T-cell (primary cell): Measurements from ENCODE around the gene CACNG4. TPM values are rescaled to one million over a fixed set of nuclear protein-coding genes. Genes with fewer than 3 reads are reported as not detected.

Experiments
- ATAC-seq, 4 experiments: fragments of 200-7000 bp in 3 of 4; fragments of 150-1000 bp in 1 of 4; cut with Tn5 transposase; replicated peaks in 1 of 4; 1 replicate in 3 of 4; 2 replicates in 1 of 4; pipeline ENCODE4 v1.10.0; 2021; ENCODE audit warnings: moderate library complexity in 3 of 4, mild to moderate bottlenecking in 2 of 4, moderate number of reproducible peaks in 1 of 4
- CTCF ChIA-PET, 2 donors: fragments of 300-600 bp; sonication (Branson Sonifier 250); formaldehyde crosslinking; loops; one replicate each; lab custom pipeline; 2022; ENCODE audit warnings: antibody characterized with exemption in 2 of 2; lab: Charles Lee
- POLR2A ChIA-PET, 2 donors: fragments of 300-600 bp; sonication (Branson Sonifier 250); formaldehyde crosslinking; loops; one replicate each; lab custom pipeline; 2022; ENCODE audit warnings: antibody characterized with exemption in 2 of 2; lab: Charles Lee
- DNase-seq, 35 experiments: peaks; one replicate each; pipeline versions ENCODE4 v3.0.0 to v3.0.0-alpha.2; 2013 to 2023
- H3K27ac ChIP-seq: one replicate; pipeline ENCODE4 v1.5.1; 2013; ENCODE audit warnings: low read length
- H3K27me3 ChIP-seq, 2 experiments: replicated peaks in 1 of 2; 1 replicate in 1 of 2; 2 replicates in 1 of 2; pipeline versions ENCODE4 v1.6.1 to v1.7.0; 2013; ENCODE audit warnings: low read length in 1 of 2, mixed read lengths in 1 of 2; ENCODE audit not compliant: control insufficient read depth in 2 of 2, insufficient read depth in 2 of 2; ENCODE audit errors: extremely low read depth in 1 of 2
- H3K36me3 ChIP-seq, 2 donors: 1 replicate in 1 of 2; 2 replicates in 1 of 2; pipeline versions ENCODE4 v1.6.1 to v1.7.0; 2013; ENCODE audit warnings: low read length in 1 of 2; ENCODE audit not compliant: control insufficient read depth in 2 of 2, insufficient read depth in 1 of 2; ENCODE audit errors: extremely low read depth in 1 of 2
- H3K4me1 ChIP-seq, 2 experiments: 1 replicate in 1 of 2; 2 replicates in 1 of 2; pipeline versions ENCODE4 v1.6.1 to v1.7.0; 2013; ENCODE audit warnings: low read length in 2 of 2, mixed read lengths in 1 of 2; ENCODE audit not compliant: insufficient read depth in 2 of 2, control insufficient read depth in 1 of 2; ENCODE audit errors: extremely low read depth in 1 of 2
- H3K4me3 ChIP-seq, 2 donors: 1 replicate in 1 of 2; 2 replicates in 1 of 2; pipeline versions ENCODE4 v1.5.1 to v1.7.0; 2013; ENCODE audit warnings: mild to moderate bottlenecking in 2 of 2, low read length in 1 of 2, moderate library complexity in 1 of 2; ENCODE audit not compliant: control insufficient read depth in 1 of 2; ENCODE audit errors: extremely low read depth in 1 of 2
- H3K9me3 ChIP-seq: 2 replicates; pipeline ENCODE4 v1.7.0; 2013
- H3K27ac Mint-ChIP-seq, 2 donors: one replicate each; pipeline ENCODE4 v1.8.0; 2020 to 2021; ENCODE audit warnings: mild to moderate bottlenecking in 2 of 2, mixed read lengths in 2 of 2
- H3K27me3 Mint-ChIP-seq, 2 donors: one replicate each; pipeline ENCODE4 v1.8.0; 2021 to 2022; ENCODE audit warnings: mixed read lengths in 2 of 2
- H3K36me3 Mint-ChIP-seq: one replicate; pipeline ENCODE4 v1.8.0; 2021; ENCODE audit warnings: mixed read lengths
- H3K4me1 Mint-ChIP-seq, 3 donors: one replicate each; pipeline ENCODE4 v1.8.0; 2020 to 2022; ENCODE audit warnings: mixed read lengths in 3 of 3, mild to moderate bottlenecking in 1 of 3
- H3K4me3 Mint-ChIP-seq, 3 donors: one replicate each; pipeline ENCODE4 v1.8.0; 2020 to 2022; ENCODE audit warnings: mild to moderate bottlenecking in 3 of 3, mixed read lengths in 3 of 3, moderate library complexity in 3 of 3
- H3K9me3 Mint-ChIP-seq, 3 donors: one replicate each; pipeline ENCODE4 v1.8.0; 2020 to 2022; ENCODE audit warnings: mixed read lengths in 3 of 3
- WGBS: methylation state at CpG from one replicate; pipeline ENCODE4 v1.1.5; 2013; ENCODE audit warnings: missing lambda C conversion rate; ENCODE audit not compliant: insufficient coverage; 5-methylcytosine and 5-hydroxymethylcytosine counted together
- total RNA-seq, 35 experiments: library from RNA in 6 of 35; stranded (reverse) in 6 of 35; fragments of 120-200 nt in 1 of 35; gene quantifications; one replicate each; pipeline versions ENCODE4 v1.2.1 to v1.2.4 and lab custom pipeline; 2013 to 2026

The CACNG4 gene
- total RNA-seq, 5 donors from 2014 or later (not counting 1 experiment from before 2014, with no cell fraction given), result 0.06 to 0.20 (median 0.13) TPM; not detected in 2

DNA sequence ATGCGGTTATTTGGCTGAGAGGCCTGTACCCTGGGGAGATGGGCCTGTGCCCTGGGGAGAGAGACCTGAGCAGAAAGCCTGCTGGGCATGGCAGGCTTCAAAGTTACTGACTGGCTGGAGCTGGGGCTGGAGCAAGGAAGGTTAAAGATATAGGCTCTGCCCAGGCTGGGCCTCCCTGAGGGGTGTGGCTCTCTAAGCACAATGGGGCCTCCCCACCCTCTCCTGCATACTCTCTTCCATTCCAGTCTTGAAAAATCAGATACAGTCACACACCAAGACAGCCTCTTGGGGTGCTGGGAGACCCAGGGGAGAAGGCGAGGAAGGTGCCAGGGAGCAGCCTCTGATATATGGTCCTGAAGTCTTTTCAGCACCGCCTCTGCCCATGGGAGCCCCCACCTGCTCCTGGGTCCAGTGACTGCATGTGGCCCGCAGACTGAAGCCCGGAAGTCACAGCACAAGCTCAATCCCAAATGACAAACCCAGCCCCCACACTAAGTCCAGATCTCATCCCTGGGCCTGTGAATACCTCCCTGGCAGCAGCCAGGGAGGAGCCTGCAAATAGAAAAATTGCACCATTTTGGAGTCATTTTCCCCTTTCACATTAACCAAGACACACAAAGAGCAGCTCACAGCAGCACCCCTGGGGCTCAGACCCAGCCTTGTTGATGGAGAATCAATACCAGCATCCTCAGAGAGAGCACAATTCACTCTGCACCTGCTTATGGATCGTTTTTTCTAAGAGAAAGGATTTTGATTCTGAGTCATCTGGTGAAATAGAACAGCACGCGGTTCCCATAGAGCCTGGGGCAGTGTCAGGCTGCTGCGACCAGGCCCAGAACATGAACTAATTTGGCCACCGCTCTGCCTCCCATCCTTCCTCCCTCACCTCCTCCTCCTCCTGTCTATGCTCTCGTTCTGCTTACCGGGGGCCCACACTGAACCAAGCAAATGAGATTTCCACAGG lies 54.2 kb downstream of the CACNG4 start:
- H3K9me3 Mint-ChIP-seq, result no peaks in the 10 kb centered on the region
- DNase-seq, result no peak
- POLR2A ChIA-PET, result no interaction called here
- H3K4me3 Mint-ChIP-seq, result no peak overlapping the region
- Histone ChIP-seq H3K27me3 (peaks cover 0 to 20% of the 10 kb centered on the region in 2 experiments), H3K27ac (no peak overlapping the region), H3K36me3 (no peaks in the 10 kb centered on the region), H3K4me1 (no peaks in the 10 kb centered on the region), H3K4me3 (no peak overlapping the region), H3K9me3 (no peaks in the 10 kb centered on the region)
- H3K36me3 Mint-ChIP-seq, result no peaks in the 10 kb centered on the region
- H3K27me3 Mint-ChIP-seq, result peaks cover 11% of the 10 kb centered on the region in 2 donors
- no peak overlapping the region for H3K27ac Mint-ChIP-seq
- ATAC-seq, result no peak
- H3K4me1 Mint-ChIP-seq, result no peaks in the 10 kb centered on the region
- WGBS, result 90% methylated on average over 7 of the region's 12 CpGs
- CTCF ChIA-PET, result no interaction called here

DNA sequence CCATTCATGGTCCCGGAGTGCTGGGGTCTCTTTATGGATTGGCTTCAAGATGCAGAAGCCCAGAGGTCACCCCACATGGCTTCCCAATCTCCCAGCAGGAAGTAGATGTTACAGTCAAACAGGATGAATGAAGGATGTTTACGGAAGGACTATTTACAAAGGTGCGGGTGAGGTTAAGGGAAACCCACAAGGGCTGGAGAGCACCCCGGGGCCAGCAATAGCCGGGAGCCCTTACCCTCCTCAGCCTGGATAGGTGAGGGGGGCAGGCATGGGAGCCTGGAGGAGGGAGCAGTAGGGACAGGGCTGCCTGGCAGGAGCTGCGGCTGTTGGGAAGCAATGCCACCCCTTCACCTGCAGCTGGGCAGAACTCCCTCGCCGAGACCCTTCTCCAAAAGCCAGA lies 55.3 kb downstream of the CACNG4 start:
- Histone ChIP-seq H3K4me3 (no peak overlapping the region), H3K27me3 (peaks cover 0 to 24% of the 10 kb centered on the region in 2 experiments), H3K36me3 (no peaks in the 10 kb centered on the region), H3K4me1 (no peaks in the 10 kb centered on the region), H3K27ac (no peak overlapping the region), H3K9me3 (no peaks in the 10 kb centered on the region)
- 92% methylated on average over 2 of the region's 8 CpGs for WGBS
- H3K27me3 Mint-ChIP-seq, result peaks cover 5 to 11% of the 10 kb centered on the region in 2 donors
- ATAC-seq, result no peak
- H3K9me3 Mint-ChIP-seq, result no peaks in the 10 kb centered on the region
- POLR2A ChIA-PET, result no interaction called here
- CTCF ChIA-PET, result interaction anchor here in 1 of 2 donors (0.5 kb wide), 1 partner anchor 819 kb away, joined by 4 read pairs; no protein-coding TSS in a partner anchor
- no peak for DNase-seq
- no peak overlapping the region for H3K4me3 Mint-ChIP-seq
- no peaks in the 10 kb centered on the region for H3K36me3 Mint-ChIP-seq
- H3K4me1 Mint-ChIP-seq, result no peaks in the 10 kb centered on the region
- H3K27ac Mint-ChIP-seq, result no peak overlapping the region

DNA sequence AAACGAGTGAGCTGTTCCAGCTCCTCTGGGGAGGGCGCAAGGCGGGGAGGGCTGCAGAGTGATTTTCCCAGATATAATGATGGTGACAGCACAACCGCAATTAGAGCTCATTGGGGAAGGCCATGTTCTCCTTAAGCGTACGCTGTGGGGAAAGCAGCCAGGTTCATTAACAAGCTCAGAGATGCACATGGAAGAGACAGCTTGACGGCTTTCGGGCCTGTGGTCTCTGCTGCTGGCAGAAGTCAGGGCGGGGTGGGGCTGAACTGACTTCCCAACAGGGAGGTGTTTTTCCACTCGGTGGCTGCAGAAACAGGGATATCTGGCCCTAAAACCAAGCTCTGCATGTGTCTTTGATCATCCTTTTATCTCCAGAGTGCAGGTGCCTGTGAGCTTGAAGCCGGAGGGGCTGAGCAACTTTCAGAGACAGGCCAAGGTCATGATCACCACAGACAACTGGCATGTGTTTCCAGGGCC lies 55.8 kb downstream of the CACNG4 start:
- DNase-seq (no peak), ATAC-seq (no peak)
- no peak overlapping the region for H3K27ac Mint-ChIP-seq

DNA sequence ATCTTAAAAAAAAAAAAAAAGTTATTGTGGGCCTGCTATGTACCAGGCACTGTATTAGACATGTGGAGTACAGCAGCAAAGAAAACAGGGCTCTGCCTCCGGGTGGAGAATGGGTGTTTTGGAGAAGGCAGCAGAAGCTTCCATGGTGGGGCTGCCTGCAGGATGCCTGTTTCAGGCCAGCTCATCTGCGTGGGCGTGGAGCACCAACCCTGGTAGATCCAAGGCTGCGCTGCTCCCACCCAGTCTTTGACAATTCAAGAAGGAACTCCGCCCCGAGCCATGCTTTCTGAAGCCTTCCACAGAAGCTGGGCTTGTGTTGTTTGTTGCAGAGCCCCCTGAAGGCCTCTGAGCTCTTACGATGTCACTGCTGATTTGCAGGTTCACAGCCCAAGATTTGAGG lies 56.7 kb downstream of the CACNG4 start:
- ATAC-seq (no peak), DNase-seq (no peak)
- Mint-ChIP-seq H3K27me3 (peaks cover 3 to 5% of the 10 kb centered on the region in 2 donors), H3K9me3 (no peaks in the 10 kb centered on the region), H3K27ac (no peak overlapping the region), H3K36me3 (no peaks in the 10 kb centered on the region), H3K4me1 (no peaks in the 10 kb centered on the region), H3K4me3 (no peak overlapping the region)
- Histone ChIP-seq H3K27ac (no peak overlapping the region), H3K27me3 (peaks cover 0 to 22% of the 10 kb centered on the region in 2 experiments), H3K4me3 (no peak overlapping the region), H3K9me3 (no peaks in the 10 kb centered on the region), H3K36me3 (no peaks in the 10 kb centered on the region), H3K4me1 (no peaks in the 10 kb centered on the region)
- 77% methylated on average over 7 of the region's 7 CpGs for WGBS
- ChIA-PET CTCF (no interaction called here), POLR2A (no interaction called here)

More for the DNA sequence above, 55.8 kb downstream of the CACNG4 start:
- 80% methylated on average over 10 of the region's 11 CpGs for WGBS
- Mint-ChIP-seq H3K36me3 (no peaks in the 10 kb centered on the region), H3K9me3 (no peaks in the 10 kb centered on the region), H3K4me1 (no peaks in the 10 kb centered on the region), H3K27me3 (peaks cover 3 to 6% of the 10 kb centered on the region in 2 donors), H3K4me3 (no peak overlapping the region)
- Histone ChIP-seq H3K27me3 (peaks cover 0 to 22% of the 10 kb centered on the region in 2 experiments), H3K27ac (no peak overlapping the region), H3K9me3 (no peaks in the 10 kb centered on the region), H3K4me1 (no peaks in the 10 kb centered on the region), H3K36me3 (no peaks in the 10 kb centered on the region), H3K4me3 (no peak overlapping the region)
- CTCF ChIA-PET, result interaction anchor here in 1 of 2 donors (0.5 kb wide), 1 partner anchor 820 kb away, joined by 4 read pairs; no protein-coding TSS in a partner anchor
- POLR2A ChIA-PET, result no interaction called here

DNA sequence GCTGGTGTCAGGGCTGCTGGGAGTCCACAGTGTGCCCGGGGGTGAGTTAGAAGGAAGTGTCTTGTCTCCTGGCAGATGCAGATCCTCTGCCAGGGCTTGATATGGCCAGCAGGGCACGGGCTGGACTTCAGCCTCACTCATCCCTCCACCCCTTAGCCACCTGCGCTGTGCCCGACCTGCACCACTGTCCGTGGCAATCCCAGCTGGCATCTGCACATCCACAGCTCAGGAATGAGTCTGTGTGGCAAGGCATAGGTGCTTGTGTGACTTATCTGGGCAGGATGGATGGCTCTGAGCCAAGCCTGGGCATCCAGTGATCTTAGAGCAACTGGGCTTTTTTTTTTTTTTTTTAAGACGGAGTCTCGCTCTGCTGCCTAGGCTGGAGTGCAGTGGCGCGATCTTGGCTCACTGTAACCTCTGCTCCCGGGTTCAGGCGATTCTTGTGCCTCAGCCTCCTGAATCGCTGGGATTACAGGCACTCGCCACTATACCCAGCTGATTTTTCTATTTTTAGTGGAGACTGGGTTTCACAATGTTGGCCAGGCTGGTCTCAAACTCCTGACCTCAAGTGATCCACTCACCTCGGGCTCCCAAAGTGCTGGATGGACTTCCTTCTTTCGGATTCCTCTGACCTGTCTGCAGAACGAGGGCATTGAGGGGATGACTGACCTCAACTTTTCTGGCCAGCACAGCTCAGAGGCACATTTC lies 57.4 kb downstream of the CACNG4 start:
- ATAC-seq (no peak), DNase-seq (no peak)
- no peaks in the 10 kb centered on the region for H3K36me3 Mint-ChIP-seq
- H3K4me1 Mint-ChIP-seq, result no peaks in the 10 kb centered on the region
- 67% methylated on average over 5 of the region's 16 CpGs for WGBS
- H3K36me3 ChIP-seq, result no peaks in the 10 kb centered on the region
- H3K9me3 Mint-ChIP-seq, result no peaks in the 10 kb centered on the region
- POLR2A ChIA-PET, result no interaction called here
- CTCF ChIA-PET, result no interaction called here
- H3K27ac ChIP-seq, result no peak overlapping the region
- H3K27me3 ChIP-seq, result peaks cover 0 to 27% of the 10 kb centered on the region in 2 experiments
- no peak overlapping the region for H3K27ac Mint-ChIP-seq
- H3K4me3 Mint-ChIP-seq, result no peak overlapping the region
- no peak overlapping the region for H3K4me3 ChIP-seq
- H3K9me3 ChIP-seq, result no peaks in the 10 kb centered on the region
- peaks cover 3 to 5% of the 10 kb centered on the region in 2 donors for H3K27me3 Mint-ChIP-seq
- no peaks in the 10 kb centered on the region for H3K4me1 ChIP-seq

DNA sequence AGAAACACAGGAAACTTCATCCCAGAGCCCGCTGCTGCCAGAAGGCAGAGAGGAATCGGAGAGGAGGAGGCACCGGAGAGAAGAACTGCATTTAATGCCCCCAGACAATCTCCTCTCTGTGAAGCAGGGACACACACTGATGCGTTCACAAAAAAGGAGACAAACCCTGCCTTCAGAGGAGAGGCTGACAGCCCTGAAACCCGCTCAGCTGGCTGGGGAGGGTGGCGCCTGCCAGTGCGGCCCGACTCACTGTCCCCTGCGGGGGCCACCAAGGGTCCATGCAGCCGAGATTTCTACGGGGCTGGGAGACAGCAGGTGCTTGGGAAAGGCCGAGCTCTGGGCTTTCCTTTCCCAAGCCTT lies 57.9 kb downstream of the CACNG4 start:
- no peaks in the 10 kb centered on the region for H3K9me3 ChIP-seq
- WGBS, result 85% methylated on average over 10 of the region's 12 CpGs
- H3K27ac ChIP-seq, result no peak overlapping the region
- H3K4me3 ChIP-seq, result no peak overlapping the region
- ChIA-PET CTCF (no interaction called here), POLR2A (interaction anchor here in 1 of 2 donors (0.6 kb wide), 1 partner anchor 161 kb away, joined by 4 read pairs; no protein-coding TSS in a partner anchor)
- Mint-ChIP-seq H3K4me3 (no peak overlapping the region), H3K27ac (no peak overlapping the region), H3K9me3 (no peaks in the 10 kb centered on the region), H3K36me3 (no peaks in the 10 kb centered on the region), H3K27me3 (peaks cover under 1 to 3% of the 10 kb centered on the region in 2 donors), H3K4me1 (no peaks in the 10 kb centered on the region)
- ATAC-seq, result no peak
- peaks cover 0 to 27% of the 10 kb centered on the region in 2 experiments for H3K27me3 ChIP-seq
- H3K4me1 ChIP-seq, result no peaks in the 10 kb centered on the region
- DNase-seq, result no peak
- no peaks in the 10 kb centered on the region for H3K36me3 ChIP-seq
